T-cell (primary cell): ENCODE results near the gene EFHD2. TPM values are rescaled to one million over a fixed set of nuclear protein-coding genes. Genes with fewer than 3 reads are reported as not detected.
"Not testable (repeated sequence)": the region's sequence is repeated elsewhere in the genome, so short reads cannot be mapped to it uniquely, and the experiment has no call there.

ENCODE experiments used
- ATAC-seq, 4 experiments: fragments of 200-7000 bp in 3 of 4; fragments of 150-1000 bp in 1 of 4; cut with Tn5 transposase; replicated peaks in 1 of 4; 1 replicate in 3 of 4; 2 replicates in 1 of 4; pipeline ENCODE4 v1.10.0; 2021; ENCODE audit warnings: moderate library complexity in 3 of 4, mild to moderate bottlenecking in 2 of 4, moderate number of reproducible peaks in 1 of 4
- CTCF ChIA-PET, 2 donors: fragments of 300-600 bp; sonication (Branson Sonifier 250); formaldehyde crosslinking; loops; one replicate each; lab custom pipeline; 2022; ENCODE audit warnings: antibody characterized with exemption in 2 of 2; lab: Charles Lee
- POLR2A ChIA-PET, 2 donors: fragments of 300-600 bp; sonication (Branson Sonifier 250); formaldehyde crosslinking; loops; one replicate each; lab custom pipeline; 2022; ENCODE audit warnings: antibody characterized with exemption in 2 of 2; lab: Charles Lee
- DNase-seq, 35 experiments: peaks; one replicate each; pipeline versions ENCODE4 v3.0.0 to v3.0.0-alpha.2; 2013 to 2023
- H3K27ac ChIP-seq: one replicate; pipeline ENCODE4 v1.5.1; 2013; ENCODE audit warnings: low read length
- H3K27me3 ChIP-seq, 2 experiments: replicated peaks in 1 of 2; 1 replicate in 1 of 2; 2 replicates in 1 of 2; pipeline versions ENCODE4 v1.6.1 to v1.7.0; 2013; ENCODE audit warnings: low read length in 1 of 2, mixed read lengths in 1 of 2; ENCODE audit not compliant: control insufficient read depth in 2 of 2, insufficient read depth in 2 of 2; ENCODE audit errors: extremely low read depth in 1 of 2
- H3K36me3 ChIP-seq, 2 donors: 1 replicate in 1 of 2; 2 replicates in 1 of 2; pipeline versions ENCODE4 v1.6.1 to v1.7.0; 2013; ENCODE audit warnings: low read length in 1 of 2; ENCODE audit not compliant: control insufficient read depth in 2 of 2, insufficient read depth in 1 of 2; ENCODE audit errors: extremely low read depth in 1 of 2
- H3K4me1 ChIP-seq, 2 experiments: 1 replicate in 1 of 2; 2 replicates in 1 of 2; pipeline versions ENCODE4 v1.6.1 to v1.7.0; 2013; ENCODE audit warnings: low read length in 2 of 2, mixed read lengths in 1 of 2; ENCODE audit not compliant: insufficient read depth in 2 of 2, control insufficient read depth in 1 of 2; ENCODE audit errors: extremely low read depth in 1 of 2
- H3K4me3 ChIP-seq, 2 donors: 1 replicate in 1 of 2; 2 replicates in 1 of 2; pipeline versions ENCODE4 v1.5.1 to v1.7.0; 2013; ENCODE audit warnings: mild to moderate bottlenecking in 2 of 2, low read length in 1 of 2, moderate library complexity in 1 of 2; ENCODE audit not compliant: control insufficient read depth in 1 of 2; ENCODE audit errors: extremely low read depth in 1 of 2
- H3K9me3 ChIP-seq: 2 replicates; pipeline ENCODE4 v1.7.0; 2013
- H3K27ac Mint-ChIP-seq, 2 donors: one replicate each; pipeline ENCODE4 v1.8.0; 2020 to 2021; ENCODE audit warnings: mild to moderate bottlenecking in 2 of 2, mixed read lengths in 2 of 2
- H3K27me3 Mint-ChIP-seq, 2 donors: one replicate each; pipeline ENCODE4 v1.8.0; 2021 to 2022; ENCODE audit warnings: mixed read lengths in 2 of 2
- H3K36me3 Mint-ChIP-seq: one replicate; pipeline ENCODE4 v1.8.0; 2021; ENCODE audit warnings: mixed read lengths
- H3K4me1 Mint-ChIP-seq, 3 donors: one replicate each; pipeline ENCODE4 v1.8.0; 2020 to 2022; ENCODE audit warnings: mixed read lengths in 3 of 3, mild to moderate bottlenecking in 1 of 3
- H3K4me3 Mint-ChIP-seq, 3 donors: one replicate each; pipeline ENCODE4 v1.8.0; 2020 to 2022; ENCODE audit warnings: mild to moderate bottlenecking in 3 of 3, mixed read lengths in 3 of 3, moderate library complexity in 3 of 3
- H3K9me3 Mint-ChIP-seq, 3 donors: one replicate each; pipeline ENCODE4 v1.8.0; 2020 to 2022; ENCODE audit warnings: mixed read lengths in 3 of 3
- WGBS: methylation state at CpG from one replicate; pipeline ENCODE4 v1.1.5; 2013; ENCODE audit warnings: missing lambda C conversion rate; ENCODE audit not compliant: insufficient coverage; 5-methylcytosine and 5-hydroxymethylcytosine counted together
- total RNA-seq, 35 experiments: library from RNA in 6 of 35; stranded (reverse) in 6 of 35; fragments of 120-200 nt in 1 of 35; gene quantifications; one replicate each; pipeline versions ENCODE4 v1.2.1 to v1.2.4 and lab custom pipeline; 2013 to 2026

The EFHD2 gene
- total RNA-seq, 5 donors from 2014 or later (not counting 1 experiment from before 2014, with no cell fraction given) = 49.1 to 125 (median 63.6) TPM

DNA sequence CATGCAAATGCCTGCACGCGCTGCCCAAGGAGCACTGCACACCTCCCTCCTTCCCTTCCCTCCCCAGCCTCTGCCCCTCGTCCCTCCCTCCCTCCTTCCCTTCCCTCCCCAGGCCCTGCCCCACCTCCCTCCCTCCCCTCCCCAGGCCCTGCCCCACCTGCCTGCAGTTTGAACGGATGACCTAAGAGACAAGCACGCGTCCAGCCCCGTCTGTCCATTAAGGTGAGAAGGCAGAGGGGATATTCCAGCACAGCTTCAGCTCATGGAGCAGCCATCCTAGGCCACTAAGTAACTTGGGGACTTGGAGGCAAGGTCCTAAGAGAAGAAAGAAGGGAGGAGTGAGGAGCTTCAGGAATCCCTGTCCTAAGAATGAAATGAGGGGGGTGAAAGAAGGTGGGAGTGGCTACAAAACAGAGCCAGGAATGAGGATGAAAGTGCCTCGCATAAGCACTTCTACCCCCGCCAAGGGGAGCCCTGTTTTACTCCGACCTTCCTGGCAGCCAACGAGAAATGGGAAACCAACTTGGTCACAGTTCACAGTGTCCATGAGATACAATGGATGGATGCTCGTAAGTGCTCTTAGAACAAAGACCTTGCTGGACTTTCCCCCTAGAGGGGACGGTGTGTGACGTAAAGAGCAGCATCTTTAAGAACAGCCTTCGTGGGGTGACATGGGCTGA is 21.3 kb upstream of the EFHD2 start:
- Histone ChIP-seq H3K9me3 (no peaks in the 10 kb centered on the region), H3K27ac (no peak overlapping the region), H3K4me1 (peaks cover 0 to 20% of the 10 kb centered on the region in 2 experiments), H3K4me3 (no peak overlapping the region), H3K36me3 (no peaks in the 10 kb centered on the region), H3K27me3 (peaks cover 0 to 29% of the 10 kb centered on the region in 2 experiments)
- no peaks in the 10 kb centered on the region for H3K9me3 Mint-ChIP-seq
- CTCF ChIA-PET = no interaction called here
- WGBS = 93% methylated on average over 5 of the region's 15 CpGs
- H3K27me3 Mint-ChIP-seq = peaks cover 14% of the 10 kb centered on the region in 2 donors
- peaks cover 10 to 13% (median 13%) of the 10 kb centered on the region in 3 donors for H3K4me1 Mint-ChIP-seq
- no peaks in the 10 kb centered on the region for H3K36me3 Mint-ChIP-seq
- ATAC-seq (no peak), DNase-seq (no peak)
- no peak overlapping the region for H3K27ac Mint-ChIP-seq
- H3K4me3 Mint-ChIP-seq = no peak overlapping the region
- POLR2A ChIA-PET = no interaction called here

DNA sequence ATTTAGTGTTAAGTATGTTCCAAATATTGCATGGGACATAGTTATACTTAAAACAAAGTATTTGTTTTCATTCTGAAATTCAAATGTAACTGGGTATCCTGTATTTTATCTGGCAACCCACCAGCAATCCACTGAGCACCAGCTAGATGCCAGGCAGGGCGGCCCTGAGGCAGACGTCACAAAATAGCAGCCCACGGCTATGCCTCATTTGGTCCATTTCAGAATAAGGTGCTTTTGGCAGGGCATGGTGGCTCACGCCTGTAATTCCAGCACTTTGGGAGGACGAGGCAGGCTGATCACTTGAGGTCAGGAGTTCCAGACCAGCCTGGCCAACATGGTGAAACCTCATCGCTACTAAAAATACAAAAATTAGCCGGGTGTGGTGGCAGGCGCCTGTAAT is 19.9 kb upstream of the EFHD2 start:
- H3K4me3 Mint-ChIP-seq, DNase-seq, H3K27ac Mint-ChIP-seq, H3K9me3 ChIP-seq, H3K27ac ChIP-seq, H3K36me3 ChIP-seq, CTCF ChIA-PET, H3K4me3 ChIP-seq, ATAC-seq, H3K36me3 Mint-ChIP-seq, POLR2A ChIA-PET, H3K9me3 Mint-ChIP-seq: not testable (repeated sequence)
- H3K27me3 Mint-ChIP-seq = peaks cover 8 to 10% of the 10 kb centered on the region in 2 donors
- H3K4me1 Mint-ChIP-seq = peaks cover 5 to 13% (median 7%) of the 10 kb centered on the region in 3 donors
- H3K27me3 ChIP-seq = peaks cover 0 to 20% of the 10 kb centered on the region in 2 experiments
- H3K4me1 ChIP-seq = peaks cover 0 to 12% of the 10 kb centered on the region in 2 experiments
- WGBS = 83% methylated on average over 5 of the region's 8 CpGs

DNA sequence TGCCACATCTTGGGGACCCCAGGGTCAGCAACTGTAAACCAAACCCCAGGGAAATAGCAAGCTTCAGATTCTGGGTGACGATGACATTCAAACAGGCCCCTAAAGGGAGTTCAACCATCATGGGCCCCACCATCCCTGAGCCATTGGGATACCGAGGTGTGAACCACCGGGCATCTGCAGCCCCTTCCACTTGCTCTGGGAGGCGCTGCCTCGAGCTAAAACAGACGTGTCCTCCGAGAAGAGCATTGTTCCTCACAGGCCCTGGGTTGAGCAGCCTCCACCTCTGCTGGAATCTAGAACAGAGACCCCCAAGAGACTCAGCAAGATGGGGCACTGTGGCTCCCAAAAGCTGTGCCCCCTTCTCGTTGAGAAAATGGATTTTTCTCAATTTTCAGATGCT is 19.0 kb upstream of the EFHD2 start:
- Histone ChIP-seq H3K9me3 (no peaks in the 10 kb centered on the region), H3K4me3 (no peak overlapping the region), H3K27ac (no peak overlapping the region), H3K27me3 (peaks cover 0 to 16% of the 10 kb centered on the region in 2 experiments), H3K36me3 (no peaks in the 10 kb centered on the region), H3K4me1 (peaks cover 0 to 9% of the 10 kb centered on the region in 2 experiments)
- ChIA-PET CTCF (no interaction called here), POLR2A (no interaction called here)
- H3K27ac Mint-ChIP-seq = no peak overlapping the region
- no peaks in the 10 kb centered on the region for H3K36me3 Mint-ChIP-seq
- DNase-seq = no peak
- 82% methylated on average over 8 of the region's 8 CpGs for WGBS
- no peaks in the 10 kb centered on the region for H3K9me3 Mint-ChIP-seq
- peaks cover 7 to 8% of the 10 kb centered on the region in 2 donors for H3K27me3 Mint-ChIP-seq
- H3K4me1 Mint-ChIP-seq = peaks cover 5 to 13% (median 7%) of the 10 kb centered on the region in 3 donors
- no peak overlapping the region for H3K4me3 Mint-ChIP-seq
- no peak for ATAC-seq

DNA sequence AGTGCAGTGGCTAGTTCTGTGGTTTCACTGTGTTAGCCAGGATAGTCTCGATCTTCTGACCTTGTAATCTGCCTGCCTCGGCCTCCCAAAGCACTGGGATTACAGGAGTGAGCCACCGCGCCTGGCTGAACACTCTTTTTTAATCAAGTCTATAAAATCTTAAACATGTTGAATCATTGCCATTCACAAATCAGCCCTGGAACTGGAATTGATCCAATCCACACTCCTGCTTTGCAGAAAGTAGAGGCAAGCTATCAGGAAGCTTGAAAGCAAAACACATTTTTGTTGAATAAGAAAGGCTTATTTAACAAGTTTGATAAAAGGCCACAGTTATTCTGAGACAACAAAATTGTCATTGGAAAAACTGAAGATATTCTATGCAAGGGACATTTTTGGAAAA is 18.3 kb upstream of the EFHD2 start:
- no peaks in the 10 kb centered on the region for H3K9me3 ChIP-seq
- Mint-ChIP-seq H3K9me3 (no peaks in the 10 kb centered on the region), H3K36me3 (no peaks in the 10 kb centered on the region), H3K4me3 (no peak overlapping the region), H3K27ac (no peak overlapping the region), H3K27me3 (peaks cover 7 to 8% of the 10 kb centered on the region in 2 donors), H3K4me1 (peaks cover 0 to 6% (median under 1%) of the 10 kb centered on the region in 3 donors)
- ATAC-seq = no peak
- POLR2A ChIA-PET = no interaction called here
- H3K27ac ChIP-seq = no peak overlapping the region
- H3K27me3 ChIP-seq = peaks cover 0 to 9% of the 10 kb centered on the region in 2 experiments
- H3K4me3 ChIP-seq = no peak overlapping the region
- no peaks in the 10 kb centered on the region for H3K36me3 ChIP-seq
- no peak for DNase-seq
- H3K4me1 ChIP-seq = peaks cover 0 to 2% of the 10 kb centered on the region in 2 experiments
- 91% methylated on average over 4 of the region's 4 CpGs for WGBS
- CTCF ChIA-PET = interaction anchor here in 1 of 2 donors (0.6 kb wide), 1 partner anchor 1685 kb away, joined by 4 read pairs; no protein-coding TSS in a partner anchor

DNA sequence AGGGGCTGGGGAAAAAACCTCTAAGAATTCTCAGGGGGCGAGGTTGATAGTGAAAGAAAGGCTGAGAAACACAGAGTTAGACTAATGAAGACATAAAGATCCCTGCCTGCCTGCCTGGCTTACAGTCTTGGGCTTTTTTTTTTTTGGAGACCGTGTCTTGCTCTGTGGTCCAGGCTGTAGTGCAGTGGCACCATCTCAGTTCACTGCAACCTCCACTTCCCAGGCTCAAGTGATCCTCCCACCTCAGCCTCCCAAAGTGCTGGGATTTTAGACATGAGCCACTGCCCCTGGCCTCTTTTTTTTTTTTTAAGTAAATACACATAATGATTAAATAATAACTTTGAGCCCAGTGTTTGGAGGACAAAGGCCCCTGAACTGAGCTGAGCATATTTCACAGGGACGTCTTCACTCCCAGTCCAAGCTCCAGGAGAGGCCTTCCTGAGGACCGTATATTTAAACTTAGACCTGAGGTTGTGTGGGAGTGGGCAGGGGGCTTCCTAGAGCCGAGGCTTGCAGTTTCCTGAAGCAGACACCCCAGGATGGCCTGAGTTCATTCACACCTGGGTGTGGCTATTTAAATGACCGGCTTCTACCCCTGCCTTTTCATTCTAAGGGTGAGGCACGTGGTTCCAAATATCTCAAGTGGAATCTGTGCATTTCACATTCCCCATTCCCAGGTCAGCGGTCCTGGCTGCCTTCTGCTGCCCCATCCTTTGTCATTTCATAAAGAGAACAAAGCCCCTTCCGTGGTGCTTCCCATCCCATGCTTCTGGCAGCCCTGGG is 16.0 kb upstream of the EFHD2 start:
- no peaks in the 10 kb centered on the region for H3K4me1 ChIP-seq
- peaks cover 0 to 7% of the 10 kb centered on the region in 2 experiments for H3K27me3 ChIP-seq
- ChIA-PET CTCF (no interaction called here), POLR2A (no interaction called here)
- ATAC-seq (no peak), DNase-seq (no peak)
- no peaks in the 10 kb centered on the region for H3K36me3 ChIP-seq
- no peak overlapping the region for H3K27ac Mint-ChIP-seq
- H3K9me3 ChIP-seq = no peaks in the 10 kb centered on the region
- WGBS = 89% methylated on average over 6 of the region's 9 CpGs
- H3K27me3 Mint-ChIP-seq = peaks cover 0 to under 1% of the 10 kb centered on the region in 2 donors
- no peaks in the 10 kb centered on the region for H3K36me3 Mint-ChIP-seq
- H3K4me3 Mint-ChIP-seq = no peak overlapping the region
- H3K9me3 Mint-ChIP-seq = no peaks in the 10 kb centered on the region
- H3K4me3 ChIP-seq = no peak overlapping the region
- H3K27ac ChIP-seq = no peak overlapping the region
- H3K4me1 Mint-ChIP-seq = no peaks in the 10 kb centered on the region

DNA sequence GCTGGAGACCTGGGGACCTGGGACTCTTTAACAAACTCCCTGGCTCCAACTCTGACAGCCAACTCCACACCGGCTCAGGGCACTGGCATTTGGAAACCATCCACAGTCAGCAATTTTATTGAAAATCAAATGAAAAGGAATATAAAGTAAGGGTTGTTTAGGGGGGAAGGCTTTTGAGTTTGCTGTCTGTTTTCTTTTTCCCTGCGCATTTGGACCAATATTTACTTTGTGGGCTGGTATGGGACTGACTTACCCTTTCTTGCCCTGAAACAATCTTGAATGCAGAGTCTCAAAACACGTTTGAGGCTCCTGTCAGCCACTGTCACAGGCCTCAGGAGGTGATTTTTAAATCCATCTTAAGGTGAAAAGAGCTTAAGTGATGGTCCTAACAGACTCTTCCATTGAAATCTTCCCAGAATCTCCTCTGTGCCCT is 15.4 kb upstream of the EFHD2 start:
- Histone ChIP-seq H3K4me1 (no peaks in the 10 kb centered on the region), H3K27me3 (peaks cover 0 to 7% of the 10 kb centered on the region in 2 experiments), H3K9me3 (no peaks in the 10 kb centered on the region), H3K27ac (no peak overlapping the region), H3K4me3 (no peak overlapping the region), H3K36me3 (no peaks in the 10 kb centered on the region)
- POLR2A ChIA-PET = no interaction called here
- WGBS = 17% methylated on average over 1 of the region's 3 CpGs
- Mint-ChIP-seq H3K27me3 (no peaks in the 10 kb centered on the region), H3K9me3 (peaks cover 0 to 1% (median under 1%) of the 10 kb centered on the region in 3 donors), H3K36me3 (no peaks in the 10 kb centered on the region), H3K27ac (no peak overlapping the region), H3K4me3 (no peak overlapping the region), H3K4me1 (no peaks in the 10 kb centered on the region)
- CTCF ChIA-PET = no interaction called here
- no peak for DNase-seq
- no peak for ATAC-seq
